HepG2 (cell line): ENCODE results near the gene SUPT4H1. TPM values are rescaled to one million over a fixed set of nuclear protein-coding genes. Genes with fewer than 3 reads are reported as not detected.
A peak's percentile ranks its signal among the peaks of the same experiment; 100 is the strongest.

ENCODE experiments used
- GLI4 ChIP-seq: sonication (generic); formaldehyde crosslinking; IDR thresholded peaks from 2 replicates; pipeline ENCODE4 v1.5.1; 2020; ENCODE audit warnings: missing genetic modification reagents, mild to moderate bottlenecking, moderate library complexity, borderline replicate concordance
- NFE2L2 ChIP-seq: fragments of 150-350 bp; IDR thresholded peaks from 2 replicates; pipeline ENCODE4 v1.6.1; 2014; ENCODE audit warnings: low read length
- PRPF4 ChIP-seq: fragments of 200-400 bp; formaldehyde crosslinking; IDR thresholded peaks from 2 replicates; pipeline ENCODE4 v1.6.1; 2016; ENCODE audit warnings: low read length, low read depth; ENCODE audit not compliant: poor library complexity, severe bottlenecking
- ZBTB7A ChIP-seq: sonication (generic); formaldehyde crosslinking; IDR thresholded peaks from 2 replicates; pipeline ENCODE4 v1.8.0; 2022; ENCODE audit warnings: mild to moderate bottlenecking, missing genetic modification reagents
- ZNF136 ChIP-seq: sonication (generic); formaldehyde crosslinking; IDR thresholded peaks from 2 replicates; pipeline ENCODE4 v1.8.1; 2022; ENCODE audit warnings: low read depth, mild to moderate bottlenecking, moderate library complexity, missing genetic modification reagents
- ZNF44 ChIP-seq: sonication (generic); formaldehyde crosslinking; IDR thresholded peaks from 2 replicates; pipeline ENCODE4 v1.5.1; 2020; ENCODE audit warnings: mild to moderate bottlenecking, missing genetic modification reagents
- ZNF749 ChIP-seq: sonication (generic); formaldehyde crosslinking; IDR thresholded peaks from 2 replicates; pipeline ENCODE4 v1.8.0; 2022; ENCODE audit warnings: mild to moderate bottlenecking, missing genetic modification reagents, moderate library complexity, borderline replicate concordance
- ZNF75D ChIP-seq: sonication (generic); formaldehyde crosslinking; IDR thresholded peaks from 2 replicates; pipeline ENCODE4 v1.8.1; 2023; ENCODE audit warnings: missing genetic modification reagents, mild to moderate bottlenecking, borderline replicate concordance
- ZNF792 ChIP-seq: IDR thresholded peaks from 2 replicates; pipeline ENCODE4 v1.6.1; 2016
- polyA plus RNA-seq, 8 experiments: library from polyadenylated mRNA; depleted of rRNA in 3 of 8; stranded (reverse) in 7 of 8; unstranded in 1 of 8; fragments of >200 nt; fragmentation: Illumina TruSeq in 4 of 8; extraction: Trizol in 4 of 8; gene quantifications; 2 replicates each; pipeline versions ENCODE4 v1.2.1 to v1.2.3, GENCODE V29; 2011 to 2016; ENCODE audit warnings: low read depth in 4 of 8, missing spikeins in 1 of 8, mixed read lengths in 1 of 8; ENCODE audit not compliant: insufficient read depth in 1 of 8
- total RNA-seq, 5 experiments: library from RNA; depleted of rRNA; stranded (reverse); fragments of >200 nt; fragmentation: Illumina TruSeq; extraction: Trizol; gene quantifications; 2 replicates each; pipeline ENCODE4 v1.2.3, GENCODE V29; 2016; ENCODE audit warnings: low read depth in 1 of 5
- TF ChIP-seq, protein P1 (sequence below): sonication (generic); formaldehyde crosslinking; IDR thresholded peaks from 2 replicates; pipeline ENCODE4 v1.8.0; 2022; ENCODE audit warnings: mild to moderate bottlenecking, missing genetic modification reagents, moderate library complexity
- TF ChIP-seq, protein P2 (sequence below): sonication (generic); formaldehyde crosslinking; IDR thresholded peaks from 2 replicates; pipeline ENCODE4 v1.5.0; 2020; ENCODE audit warnings: mild to moderate bottlenecking, missing genetic modification reagents
- TF ChIP-seq, protein P3 (sequence below): sonication (generic); formaldehyde crosslinking; IDR thresholded peaks from 2 replicates; pipeline ENCODE4 v1.4.0; 2020; ENCODE audit warnings: missing genetic modification reagents
- TF ChIP-seq, protein P4 (sequence below): sonication (generic); formaldehyde crosslinking; IDR thresholded peaks from 2 replicates; pipeline ENCODE4 v1.8.0; 2022; ENCODE audit warnings: low read depth, missing genetic modification reagents
- TF ChIP-seq, protein P5 (sequence below), 2 experiments: sonication (generic) in 1 of 2; formaldehyde crosslinking in 1 of 2; IDR thresholded peaks; 2 replicates each; pipeline versions ENCODE4 v1.6.1 to v1.9.0; 2014 to 2022; ENCODE audit warnings: antibody characterized with exemption in 1 of 2, borderline replicate concordance in 1 of 2, inconsistent platforms in 1 of 2, low read depth in 1 of 2, missing genetic modification reagents in 1 of 2

SUPT4H1 gene
- total and polyA plus RNA-seq, 2 of the 13 experiments (the other 11 are each of a cell fraction or from before 2014, with no cell fraction given) = 155 to 244 TPM

DNA sequence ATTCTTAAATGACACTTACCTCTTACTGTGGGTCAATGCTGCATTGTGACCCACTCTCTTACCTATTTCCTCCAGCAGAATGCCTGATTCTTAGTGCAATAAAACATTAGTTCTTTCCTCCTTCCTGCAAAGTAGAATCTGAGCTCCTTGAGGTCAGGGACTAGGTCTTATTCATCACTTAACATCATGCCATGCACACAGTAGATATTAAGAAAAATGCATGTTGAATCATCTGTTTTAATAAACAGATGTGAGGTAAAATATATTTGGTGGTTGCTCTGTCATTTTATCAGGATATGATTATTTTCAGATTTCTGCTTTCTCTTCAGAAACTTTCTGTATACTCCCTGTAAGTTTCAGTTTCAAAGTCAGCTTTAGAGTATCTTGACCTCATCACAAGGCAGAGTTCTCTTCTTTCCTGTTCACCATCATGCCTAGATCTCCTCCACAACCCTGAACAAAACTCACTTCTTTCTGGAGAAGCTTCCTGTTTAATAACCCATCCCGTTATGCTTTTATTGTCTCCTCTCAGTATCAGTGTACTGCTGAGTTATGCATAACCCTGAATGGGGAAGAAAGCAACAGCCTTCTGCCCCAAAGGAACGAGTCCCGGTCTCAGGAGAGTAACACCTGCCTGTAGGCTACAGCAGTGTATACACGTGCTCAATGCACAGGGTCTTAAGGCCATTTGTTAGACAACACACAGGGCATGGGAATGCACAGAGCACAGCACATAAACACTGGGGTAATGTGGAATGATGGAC, 30.3 kb upstream of the SUPT4H1 start (continued):
- no peak for TF ChIP-seq PRPF4
- 0 out of 2 replicates have a peak, but pooled peaks have one; percentile 30 for TF ChIP-seq ZNF44
- peak; percentile 53; the same call in 1 of the 2 replicates for TF ChIP-seq GLI4 (CRISPR knock-in tag)
- TF ChIP-seq, protein P1, sequence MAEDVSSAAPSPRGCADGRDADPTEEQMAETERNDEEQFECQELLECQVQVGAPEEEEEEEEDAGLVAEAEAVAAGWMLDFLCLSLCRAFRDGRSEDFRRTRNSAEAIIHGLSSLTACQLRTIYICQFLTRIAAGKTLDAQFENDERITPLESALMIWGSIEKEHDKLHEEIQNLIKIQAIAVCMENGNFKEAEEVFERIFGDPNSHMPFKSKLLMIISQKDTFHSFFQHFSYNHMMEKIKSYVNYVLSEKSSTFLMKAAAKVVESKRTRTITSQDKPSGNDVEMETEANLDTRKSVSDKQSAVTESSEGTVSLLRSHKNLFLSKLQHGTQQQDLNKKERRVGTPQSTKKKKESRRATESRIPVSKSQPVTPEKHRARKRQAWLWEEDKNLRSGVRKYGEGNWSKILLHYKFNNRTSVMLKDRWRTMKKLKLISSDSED (CRISPR knock-in tag) = no peak
- TF ChIP-seq, protein P2, sequence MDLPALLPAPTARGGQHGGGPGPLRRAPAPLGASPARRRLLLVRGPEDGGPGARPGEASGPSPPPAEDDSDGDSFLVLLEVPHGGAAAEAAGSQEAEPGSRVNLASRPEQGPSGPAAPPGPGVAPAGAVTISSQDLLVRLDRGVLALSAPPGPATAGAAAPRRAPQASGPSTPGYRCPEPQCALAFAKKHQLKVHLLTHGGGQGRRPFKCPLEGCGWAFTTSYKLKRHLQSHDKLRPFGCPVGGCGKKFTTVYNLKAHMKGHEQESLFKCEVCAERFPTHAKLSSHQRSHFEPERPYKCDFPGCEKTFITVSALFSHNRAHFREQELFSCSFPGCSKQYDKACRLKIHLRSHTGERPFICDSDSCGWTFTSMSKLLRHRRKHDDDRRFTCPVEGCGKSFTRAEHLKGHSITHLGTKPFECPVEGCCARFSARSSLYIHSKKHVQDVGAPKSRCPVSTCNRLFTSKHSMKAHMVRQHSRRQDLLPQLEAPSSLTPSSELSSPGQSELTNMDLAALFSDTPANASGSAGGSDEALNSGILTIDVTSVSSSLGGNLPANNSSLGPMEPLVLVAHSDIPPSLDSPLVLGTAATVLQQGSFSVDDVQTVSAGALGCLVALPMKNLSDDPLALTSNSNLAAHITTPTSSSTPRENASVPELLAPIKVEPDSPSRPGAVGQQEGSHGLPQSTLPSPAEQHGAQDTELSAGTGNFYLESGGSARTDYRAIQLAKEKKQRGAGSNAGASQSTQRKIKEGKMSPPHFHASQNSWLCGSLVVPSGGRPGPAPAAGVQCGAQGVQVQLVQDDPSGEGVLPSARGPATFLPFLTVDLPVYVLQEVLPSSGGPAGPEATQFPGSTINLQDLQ = no peak
- no peak for TF ChIP-seq ZNF75D (CRISPR knock-in tag)
- 0 out of 2 replicates have a peak, but pooled peaks have one; percentile 36 for TF ChIP-seq ZNF792 (CRISPR knock-in tag)
- TF ChIP-seq ZNF136 (CRISPR knock-in tag) = 0 out of 2 replicates have a peak, but pooled peaks have one; percentile 40
- no peak for TF ChIP-seq ZNF749 (CRISPR knock-in tag)
- TF ChIP-seq, protein P3, sequence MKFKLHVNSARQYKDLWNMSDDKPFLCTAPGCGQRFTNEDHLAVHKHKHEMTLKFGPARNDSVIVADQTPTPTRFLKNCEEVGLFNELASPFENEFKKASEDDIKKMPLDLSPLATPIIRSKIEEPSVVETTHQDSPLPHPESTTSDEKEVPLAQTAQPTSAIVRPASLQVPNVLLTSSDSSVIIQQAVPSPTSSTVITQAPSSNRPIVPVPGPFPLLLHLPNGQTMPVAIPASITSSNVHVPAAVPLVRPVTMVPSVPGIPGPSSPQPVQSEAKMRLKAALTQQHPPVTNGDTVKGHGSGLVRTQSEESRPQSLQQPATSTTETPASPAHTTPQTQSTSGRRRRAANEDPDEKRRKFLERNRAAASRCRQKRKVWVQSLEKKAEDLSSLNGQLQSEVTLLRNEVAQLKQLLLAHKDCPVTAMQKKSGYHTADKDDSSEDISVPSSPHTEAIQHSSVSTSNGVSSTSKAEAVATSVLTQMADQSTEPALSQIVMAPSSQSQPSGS (CRISPR knock-in tag) = no peak; the same call in 1 of the 2 replicates
- TF ChIP-seq, protein P4, sequence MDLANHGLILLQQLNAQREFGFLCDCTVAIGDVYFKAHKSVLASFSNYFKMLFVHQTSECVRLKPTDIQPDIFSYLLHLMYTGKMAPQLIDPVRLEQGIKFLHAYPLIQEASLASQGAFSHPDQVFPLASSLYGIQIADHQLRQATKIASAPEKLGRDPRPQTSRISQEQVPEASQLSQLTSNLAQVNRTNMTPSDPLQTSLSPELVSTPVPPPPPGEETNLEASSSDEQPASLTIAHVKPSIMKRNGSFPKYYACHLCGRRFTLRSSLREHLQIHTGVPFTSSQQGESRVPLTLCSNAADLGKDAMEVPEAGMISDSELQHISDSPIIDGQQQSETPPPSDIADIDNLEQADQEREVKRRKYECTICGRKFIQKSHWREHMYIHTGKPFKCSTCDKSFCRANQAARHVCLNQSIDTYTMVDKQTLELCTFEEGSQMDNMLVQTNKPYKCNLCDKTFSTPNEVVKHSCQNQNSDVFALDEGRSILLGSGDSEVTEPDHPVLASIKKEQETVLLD (CRISPR knock-in tag) = no peak
- 0 out of 2 replicates have a peak, but pooled peaks have one; percentile 65 for TF ChIP-seq ZBTB7A
- TF ChIP-seq, protein P5, sequence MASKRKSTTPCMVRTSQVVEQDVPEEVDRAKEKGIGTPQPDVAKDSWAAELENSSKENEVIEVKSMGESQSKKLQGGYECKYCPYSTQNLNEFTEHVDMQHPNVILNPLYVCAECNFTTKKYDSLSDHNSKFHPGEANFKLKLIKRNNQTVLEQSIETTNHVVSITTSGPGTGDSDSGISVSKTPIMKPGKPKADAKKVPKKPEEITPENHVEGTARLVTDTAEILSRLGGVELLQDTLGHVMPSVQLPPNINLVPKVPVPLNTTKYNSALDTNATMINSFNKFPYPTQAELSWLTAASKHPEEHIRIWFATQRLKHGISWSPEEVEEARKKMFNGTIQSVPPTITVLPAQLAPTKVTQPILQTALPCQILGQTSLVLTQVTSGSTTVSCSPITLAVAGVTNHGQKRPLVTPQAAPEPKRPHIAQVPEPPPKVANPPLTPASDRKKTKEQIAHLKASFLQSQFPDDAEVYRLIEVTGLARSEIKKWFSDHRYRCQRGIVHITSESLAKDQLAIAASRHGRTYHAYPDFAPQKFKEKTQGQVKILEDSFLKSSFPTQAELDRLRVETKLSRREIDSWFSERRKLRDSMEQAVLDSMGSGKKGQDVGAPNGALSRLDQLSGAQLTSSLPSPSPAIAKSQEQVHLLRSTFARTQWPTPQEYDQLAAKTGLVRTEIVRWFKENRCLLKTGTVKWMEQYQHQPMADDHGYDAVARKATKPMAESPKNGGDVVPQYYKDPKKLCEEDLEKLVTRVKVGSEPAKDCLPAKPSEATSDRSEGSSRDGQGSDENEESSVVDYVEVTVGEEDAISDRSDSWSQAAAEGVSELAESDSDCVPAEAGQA (IDR thresholded peaks at IDR 0.05; ENCODE audit: low read depth) = no peak
- TF ChIP-seq, protein P5 (CRISPR knock-in tag; IDR thresholded peaks at IDR 0.05; ENCODE audit: borderline replicate concordance) = no peak
- TF ChIP-seq NFE2L2 = no peak
